ENCODE measurements around the gene EML6.

The EML6 gene

GRCh38 chr2:54975175-54975574, 251.7 kb downstream of the EML6 start:
- Histone ChIP-seq H3F3A (ENCODE audit: low read depth) (no peaks in the 10 kb centered on the region), H3K79me2 (ENCODE audit: insufficient read depth, low read length) (peaks cover 53% of the 10 kb centered on the region), H3K9me3 (ENCODE audit: insufficient read depth, low read depth, low read length) (no peaks in the 10 kb centered on the region), H2AFZ (ENCODE audit: low read length) (no peak overlapping the region), H3K9ac (ENCODE audit: low read depth, low read length, poor library complexity, severe bottlenecking) (no peak overlapping the region), H3K27me3 (ENCODE audit: insufficient read depth, low read length, poor library complexity, severe bottlenecking) (no peaks in the 10 kb centered on the region), H3K9me2 (replicated peaks; ENCODE audit: low read depth, low read length) (no peaks in the 10 kb centered on the region), H4K20me1 (ENCODE audit: insufficient read depth, low read length, poor library complexity, severe bottlenecking) (peaks cover 26% of the 10 kb centered on the region), H3K4me2 (ENCODE audit: low read depth, low read length, poor library complexity, severe bottlenecking) (no peak overlapping the region), H3K4me1 (ENCODE audit: insufficient read depth, low read length, poor library complexity, severe bottlenecking) (no peaks in the 10 kb centered on the region), H3K4me3 (ENCODE audit: low read length, poor library complexity, severe bottlenecking) (no peak overlapping the region), H3K36me3 (ENCODE audit: insufficient read depth, low read length) (peaks cover 71% of the 10 kb centered on the region; the same call in 1 of the 2 replicates)
- no peak for TF ChIP-seq CTCF (conservative IDR thresholded peaks at IDR 0.05; ENCODE audit: low read length)
- TF ChIP-seq EZH2phosphoT487 (IDR thresholded peaks at IDR 0.05; ENCODE audit: borderline replicate concordance) = no peak

- peaks cover 71% of the 10 kb centered on the region; the same call in 1 of the 2 replicates for H3K36me3 ChIP-seq (ENCODE audit: insufficient read depth, low read length)
- no peaks in the 10 kb centered on the region for H3K9me3 ChIP-seq (ENCODE audit: insufficient read depth, low read depth, low read length)
- H3K27me3 ChIP-seq (ENCODE audit: insufficient read depth, low read length, poor library complexity, severe bottlenecking) = no peaks in the 10 kb centered on the region
- no peak overlapping the region for H3K4me2 ChIP-seq (ENCODE audit: low read depth, low read length, poor library complexity, severe bottlenecking)
- H3K9me2 ChIP-seq (replicated peaks; ENCODE audit: low read depth, low read length) = no peaks in the 10 kb centered on the region
- H3K79me2 ChIP-seq (ENCODE audit: insufficient read depth, low read length) = peaks cover 53% of the 10 kb centered on the region
- peaks cover 26% of the 10 kb centered on the region for H4K20me1 ChIP-seq (ENCODE audit: insufficient read depth, low read length, poor library complexity, severe bottlenecking)
- H3K4me3 ChIP-seq (ENCODE audit: low read length, poor library complexity, severe bottlenecking) = no peak overlapping the region
- no peaks in the 10 kb centered on the region for H3F3A ChIP-seq (ENCODE audit: low read depth)
- H3K4me1 ChIP-seq (ENCODE audit: insufficient read depth, low read length, poor library complexity, severe bottlenecking) = no peaks in the 10 kb centered on the region
- no peak overlapping the region for H3K9ac ChIP-seq (ENCODE audit: low read depth, low read length, poor library complexity, severe bottlenecking)
- no peak overlapping the region for H2AFZ ChIP-seq (ENCODE audit: low read length)
- TF ChIP-seq CTCF (conservative IDR thresholded peaks at IDR 0.05; ENCODE audit: low read length) (no peak), EZH2phosphoT487 (IDR thresholded peaks at IDR 0.05; ENCODE audit: borderline replicate concordance) (no peak)
Observed at GRCh38 chr2:54975598-54976492, 252.4 kb downstream of the EML6 start.

- no peak for TF ChIP-seq EZH2phosphoT487 (IDR thresholded peaks at IDR 0.05; ENCODE audit: borderline replicate concordance)
- TF ChIP-seq CTCF (conservative IDR thresholded peaks at IDR 0.05; ENCODE audit: low read length) = no peak
- H4K20me1 ChIP-seq (ENCODE audit: insufficient read depth, low read length, poor library complexity, severe bottlenecking) = peaks cover 26% of the 10 kb centered on the region
- no peaks in the 10 kb centered on the region for H3F3A ChIP-seq (ENCODE audit: low read depth)
- no peak overlapping the region for H2AFZ ChIP-seq (ENCODE audit: low read length)
- no peaks in the 10 kb centered on the region for H3K27me3 ChIP-seq (ENCODE audit: insufficient read depth, low read length, poor library complexity, severe bottlenecking)
- no peak overlapping the region for H3K9ac ChIP-seq (ENCODE audit: low read depth, low read length, poor library complexity, severe bottlenecking)
- no peaks in the 10 kb centered on the region for H3K9me2 ChIP-seq (replicated peaks; ENCODE audit: low read depth, low read length)
- no peaks in the 10 kb centered on the region for H3K9me3 ChIP-seq (ENCODE audit: insufficient read depth, low read depth, low read length)
- no peaks in the 10 kb centered on the region for H3K4me1 ChIP-seq (ENCODE audit: insufficient read depth, low read length, poor library complexity, severe bottlenecking)
- peaks cover 53% of the 10 kb centered on the region for H3K79me2 ChIP-seq (ENCODE audit: insufficient read depth, low read length)
- peaks cover 69% of the 10 kb centered on the region; the same call in 1 of the 2 replicates for H3K36me3 ChIP-seq (ENCODE audit: insufficient read depth, low read length)
- H3K4me3 ChIP-seq (ENCODE audit: low read length, poor library complexity, severe bottlenecking) = no peak overlapping the region
- no peak overlapping the region for H3K4me2 ChIP-seq (ENCODE audit: low read depth, low read length, poor library complexity, severe bottlenecking)
Observed at GRCh38 chr2:54977149-54977548, 253.7 kb downstream of the EML6 start.
